ENCODE results near the gene ZSCAN10. TPM values are rescaled to one million over a fixed set of nuclear protein-coding genes. Genes with fewer than 3 reads are reported as not detected.
"Not testable (repeated sequence)": the region's sequence is repeated elsewhere in the genome, so short reads cannot be mapped to it uniquely, and the experiment has no call there.

ZSCAN10 gene
- total RNA-seq, 2 experiments from 2014 or later = 0.23 to 0.26 TPM

- ATAC-seq = no peak
- CTCF ChIA-PET = no interaction called here
- H3K9me3 Mint-ChIP-seq (ENCODE audit: insufficient read depth) = no peaks in the 10 kb centered on the region
Observed at GRCh38 chr16:3142327-3142726, 43.2 kb upstream of the ZSCAN10 start.

GRCh38 chr16:3141781-3142311, 42.8 kb upstream of the ZSCAN10 start:
- no peaks in the 10 kb centered on the region for H3K9me3 Mint-ChIP-seq (ENCODE audit: insufficient read depth)
- CTCF ChIA-PET = no interaction called here

More at GRCh38 chr16:3142327-3142726, 43.2 kb upstream of the ZSCAN10 start:
- no peak overlapping the region for H3K27ac Mint-ChIP-seq
- POLR2A ChIA-PET = no interaction called here
- H3K27me3 Mint-ChIP-seq (ENCODE audit: low read depth) = no peaks in the 10 kb centered on the region
- H3K36me3 Mint-ChIP-seq (ENCODE audit: low read depth) = peaks cover 15% of the 10 kb centered on the region
- no peak for DNase-seq
- H3K4me3 Mint-ChIP-seq = no peak overlapping the region
- peaks cover 2% of the 10 kb centered on the region for H3K4me1 Mint-ChIP-seq (ENCODE audit: low read depth)

GRCh38 chr16:3140603-3141427, 41.7 kb upstream of the ZSCAN10 start:
- Mint-ChIP-seq H3K36me3 (ENCODE audit: low read depth) (peaks cover 15% of the 10 kb centered on the region), H3K27ac (no peak overlapping the region), H3K9me3 (ENCODE audit: insufficient read depth) (no peaks in the 10 kb centered on the region), H3K27me3 (ENCODE audit: low read depth) (no peaks in the 10 kb centered on the region), H3K4me1 (ENCODE audit: low read depth) (peaks cover 10% of the 10 kb centered on the region), H3K4me3 (no peak overlapping the region)
- DNase-seq (no peak), ATAC-seq (no peak)
- POLR2A ChIA-PET = no interaction called here
- CTCF ChIA-PET = interaction anchor here (1.1 to 2.0 kb wide), 3 partner anchors 9 to 107 kb away, joined by 4 to 9 read pairs (median 5); no protein-coding TSS in a partner anchor

More at GRCh38 chr16:3141781-3142311, 42.8 kb upstream of the ZSCAN10 start:
- Mint-ChIP-seq H3K4me3 (no peak overlapping the region), H3K27me3 (ENCODE audit: low read depth) (no peaks in the 10 kb centered on the region), H3K4me1 (ENCODE audit: low read depth) (peaks cover 4% of the 10 kb centered on the region), H3K36me3 (ENCODE audit: low read depth) (peaks cover 15% of the 10 kb centered on the region), H3K27ac (no peak overlapping the region)
- DNase-seq (no peak), ATAC-seq (no peak)
- POLR2A ChIA-PET = no interaction called here

GRCh38 chr16:3139561-3139960, 40.5 kb upstream of the ZSCAN10 start:
- H3K36me3 Mint-ChIP-seq (ENCODE audit: low read depth) = peaks cover 15% of the 10 kb centered on the region
- H3K9me3 Mint-ChIP-seq (ENCODE audit: insufficient read depth); ATAC-seq; H3K4me3 Mint-ChIP-seq; POLR2A ChIA-PET; H3K27me3 Mint-ChIP-seq (ENCODE audit: low read depth); DNase-seq: not testable (repeated sequence)
- peaks cover 11% of the 10 kb centered on the region for H3K4me1 Mint-ChIP-seq (ENCODE audit: low read depth)
- CTCF ChIA-PET = interaction anchor here (1.1 to 2.1 kb wide), 3 partner anchors 10 to 106 kb away, joined by 4 to 9 read pairs (median 6); no protein-coding TSS in a partner anchor
- H3K27ac Mint-ChIP-seq = peak overlapping the region; percentile 43

GRCh38 chr16:3138823-3139426, 39.8 kb upstream of the ZSCAN10 start:
- H3K27me3 Mint-ChIP-seq (ENCODE audit: low read depth) = no peaks in the 10 kb centered on the region
- peaks cover 12% of the 10 kb centered on the region for H3K4me1 Mint-ChIP-seq (ENCODE audit: low read depth)
- no peak overlapping the region for H3K4me3 Mint-ChIP-seq
- ATAC-seq (no peak), DNase-seq (no peak)
- no peaks in the 10 kb centered on the region for H3K9me3 Mint-ChIP-seq (ENCODE audit: insufficient read depth)
- ChIA-PET POLR2A (no interaction called here), CTCF (interaction anchor here (2.0 to 2.1 kb wide), 2 partner anchors 10 to 11 kb away, joined by 6 to 9 read pairs; no protein-coding TSS in a partner anchor)
- no peak overlapping the region for H3K27ac Mint-ChIP-seq
- peaks cover 16% of the 10 kb centered on the region for H3K36me3 Mint-ChIP-seq (ENCODE audit: low read depth)

GRCh38 chr16:3138342-3138741, 39.2 kb upstream of the ZSCAN10 start:
- ChIA-PET POLR2A (no interaction called here), CTCF (interaction anchor here (2.1 kb wide), 1 partner anchor 9 kb away, joined by 6 read pairs; no protein-coding TSS in a partner anchor)
- Mint-ChIP-seq H3K9me3 (ENCODE audit: insufficient read depth) (no peaks in the 10 kb centered on the region), H3K4me3 (no peak overlapping the region), H3K4me1 (ENCODE audit: low read depth) (peaks cover 17% of the 10 kb centered on the region), H3K27me3 (ENCODE audit: low read depth) (no peaks in the 10 kb centered on the region), H3K36me3 (ENCODE audit: low read depth) (peaks cover 18% of the 10 kb centered on the region), H3K27ac (no peak overlapping the region)
- ATAC-seq (no peak), DNase-seq (no peak)

- CTCF ChIA-PET = interaction anchor here (1.0 to 2.1 kb wide), 2 partner anchors 8 to 106 kb away, joined by 3 to 6 read pairs; no protein-coding TSS in a partner anchor
- DNase-seq (no peak), ATAC-seq (no peak)
- Mint-ChIP-seq H3K4me3 (no peak overlapping the region), H3K4me1 (ENCODE audit: low read depth) (peaks cover 25% of the 10 kb centered on the region), H3K36me3 (ENCODE audit: low read depth) (peaks cover 20% of the 10 kb centered on the region), H3K27me3 (ENCODE audit: low read depth) (no peaks in the 10 kb centered on the region), H3K9me3 (ENCODE audit: insufficient read depth) (no peaks in the 10 kb centered on the region), H3K27ac (no peak overlapping the region)
- POLR2A ChIA-PET = interaction anchor here (1.0 to 1.4 kb wide), 2 partner anchors 12 to 34 kb away, joined by 3 to 5 read pairs; no protein-coding TSS in a partner anchor
Observed at GRCh38 chr16:3137267-3137666, 38.2 kb upstream of the ZSCAN10 start.

GRCh38 chr16:3135126-3135715, 36.1 kb upstream of the ZSCAN10 start:
- peak overlapping the region; percentile 92 for H3K4me3 Mint-ChIP-seq
- ATAC-seq (peak; percentile 7), DNase-seq (no peak)
- H3K27me3 Mint-ChIP-seq (ENCODE audit: low read depth) = no peaks in the 10 kb centered on the region
- no peaks in the 10 kb centered on the region for H3K9me3 Mint-ChIP-seq (ENCODE audit: insufficient read depth)
- H3K27ac Mint-ChIP-seq = peak overlapping the region; percentile 90
- ChIA-PET CTCF (interaction anchor here (0.9 to 11.8 kb wide), 16 partner anchors 9 to 322 kb away, joined by 3 to 354 read pairs (median 4); partner anchors contain the start of genes IL32 and ZSCAN10), POLR2A (interaction anchor here (0.6 to 2.4 kb wide), 16 partner anchors 10 to 148 kb away, joined by 3 to 16 read pairs (median 4); partner anchors contain the start of genes OR1F1 and ZNF263)
- H3K36me3 Mint-ChIP-seq (ENCODE audit: low read depth) = peaks cover 19% of the 10 kb centered on the region
- H3K4me1 Mint-ChIP-seq (ENCODE audit: low read depth) = peaks cover 36% of the 10 kb centered on the region

GRCh38 chr16:3134338-3135125, 35.4 kb upstream of the ZSCAN10 start, which contains the start of gene ZNF213:
Gene ZNF213, plus strand, starts transcription at chr16:3135029. Its CDS starts 2,252 bp downstream, at chr16:3137281.
- peak within 1 kb of the TSS; percentile 92 for H3K4me3 Mint-ChIP-seq
- CTCF ChIA-PET = interaction anchor here (0.9 to 11.8 kb wide), 21 partner anchors 9 to 326 kb away, joined by 3 to 354 read pairs (median 4); partner anchors contain the start of genes IL32 and ZSCAN10
- H3K27ac Mint-ChIP-seq = peak within 1 kb of the TSS; percentile 96

GRCh38 chr16:3133844-3134243, 34.8 kb upstream of the ZSCAN10 start:
- H3K4me1 Mint-ChIP-seq (ENCODE audit: low read depth) = peaks cover 46% of the 10 kb centered on the region
- CTCF ChIA-PET = interaction anchor here (0.9 to 11.8 kb wide), 17 partner anchors 8 to 326 kb away, joined by 3 to 354 read pairs (median 4); partner anchors contain the start of gene ZSCAN10
- H3K4me3 Mint-ChIP-seq = peak overlapping the region; percentile 92
- DNase-seq = no peak
- no peaks in the 10 kb centered on the region for H3K9me3 Mint-ChIP-seq (ENCODE audit: insufficient read depth)
- peaks cover 28% of the 10 kb centered on the region for H3K36me3 Mint-ChIP-seq (ENCODE audit: low read depth)
- no peaks in the 10 kb centered on the region for H3K27me3 Mint-ChIP-seq (ENCODE audit: low read depth)
- POLR2A ChIA-PET = interaction anchor here (0.9 to 2.4 kb wide), 13 partner anchors 9 to 95 kb away, joined by 3 to 16 read pairs (median 7); partner anchors contain the start of gene IL32
- ATAC-seq = no peak
- peak overlapping the region; percentile 96 for H3K27ac Mint-ChIP-seq

More at GRCh38 chr16:3134338-3135125, 35.4 kb upstream of the ZSCAN10 start, which contains the start of gene ZNF213:
- peak; percentile 96 for ATAC-seq
- Mint-ChIP-seq H3K9me3 (ENCODE audit: insufficient read depth) (no peaks in the 10 kb centered on the region), H3K4me1 (ENCODE audit: low read depth) (peaks cover 41% of the 10 kb centered on the region), H3K36me3 (ENCODE audit: low read depth) (peaks cover 23% of the 10 kb centered on the region), H3K27me3 (ENCODE audit: low read depth) (no peaks in the 10 kb centered on the region)
- POLR2A ChIA-PET = interaction anchor here (0.6 to 2.4 kb wide), 19 partner anchors 9 to 148 kb away, joined by 3 to 16 read pairs (median 4); partner anchors contain the start of genes IL32, OR1F1 and ZNF263
- DNase-seq = peak; percentile 97

Data from activated CD8-positive, alpha-beta T cell treated with anti-CD3 and anti-CD28 coated beads, Interleukin-2, amount 10 ng/mL, durations not matched to agents 7 days and 5 days (primary cell).